ENCODE results near the gene PRKCH.

Gene PRKCH

DNA sequence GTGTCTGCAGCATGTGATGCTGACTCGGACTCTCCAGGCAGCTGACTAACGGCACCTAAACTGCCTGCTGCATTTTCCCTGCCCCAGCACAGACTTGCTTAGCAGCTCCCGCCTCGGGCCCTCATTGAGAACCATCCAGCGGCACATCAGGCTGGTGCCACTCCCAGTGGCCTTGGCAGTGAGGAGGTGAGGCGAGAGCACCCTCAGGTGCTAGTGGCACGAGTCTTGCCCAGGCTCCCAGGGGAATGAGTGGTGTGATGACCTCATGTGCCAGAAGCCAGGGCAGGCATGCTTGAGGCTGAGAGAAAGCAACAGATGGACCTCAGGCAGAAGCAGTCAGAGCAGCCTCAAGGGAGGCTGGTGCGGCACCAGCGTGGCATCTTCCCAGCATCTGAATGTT, 60.2 kb downstream of the PRKCH start:
- no peaks in the 10 kb centered on the region for H3K9me3 ChIP-seq (replicated peaks in 1 of 2; ENCODE audit: control insufficient read depth in 2 of 2, insufficient read depth in 1 of 2, low read depth in 1 of 2, low read length in 2 of 2)
- no peak overlapping the region for H2BK15ac ChIP-seq (ENCODE audit: low read length)
- H3K14ac ChIP-seq (ENCODE audit: low read length) = no peak overlapping the region
- no peaks in the 10 kb centered on the region for H3K79me1 ChIP-seq (ENCODE audit: low read depth, low read length)
- no peak overlapping the region for H3K27ac ChIP-seq (replicated peaks; ENCODE audit: low read length)
- peak overlapping the region in 1 of 2 donors; percentile 37 for H3K4me3 ChIP-seq (ENCODE audit: low read length in 2 of 2)
- no peak overlapping the region for H2BK120ac ChIP-seq (ENCODE audit: low read depth, low read length)
- H2BK12ac ChIP-seq (ENCODE audit: low read length) = peak overlapping the region; percentile 14
- H4K8ac ChIP-seq (ENCODE audit: low read depth, low read length) = peak overlapping the region; percentile 29
- peaks cover 0 to 1% of the 10 kb centered on the region in 2 donors for H3K4me1 ChIP-seq (ENCODE audit: control insufficient read depth in 2 of 2, insufficient read depth in 1 of 2, low read depth in 1 of 2, low read length in 2 of 2)
- no peaks in the 10 kb centered on the region for H3K27me3 ChIP-seq (ENCODE audit: control insufficient read depth in 3 of 3, insufficient read depth in 3 of 3, low read depth in 1 of 3, low read length in 3 of 3)
- H2AK5ac ChIP-seq (ENCODE audit: low read depth, low read length) = peak overlapping the region; percentile 57
- H3K9ac ChIP-seq (ENCODE audit: low read depth, low read length, poor library complexity) = no peak overlapping the region
- no peak overlapping the region for H3K23ac ChIP-seq (ENCODE audit: low read depth, low read length, poor library complexity)
- H2AFZ ChIP-seq (ENCODE audit: low read length) = no peak overlapping the region
- no peak overlapping the region for H4K91ac ChIP-seq (ENCODE audit: low read depth, low read length, poor library complexity)
- H3K4me2 ChIP-seq (ENCODE audit: insufficient read depth, low read length, poor library complexity, severe bottlenecking) = no peak overlapping the region
- peak overlapping the region; percentile 11 for H3K18ac ChIP-seq (ENCODE audit: low read length)
- no peak overlapping the region for H2BK5ac ChIP-seq (ENCODE audit: low read length)
- WGBS, 2 donors (ENCODE audit: extremely low coverage in 2 of 2, insufficient read length in 2 of 2, insufficient replicate concordance in 1 of 2) = no CpG with 5 or more reads among the region's 9 CpGs
- H3K4ac ChIP-seq (ENCODE audit: low read length) = no peak overlapping the region
- no peaks in the 10 kb centered on the region for H3K36me3 ChIP-seq (replicated peaks in 1 of 2; ENCODE audit: control insufficient read depth in 2 of 2, insufficient read depth in 2 of 2, low read length in 2 of 2)
- DNase-seq (ENCODE audit: low spot score) = no peak

DNA sequence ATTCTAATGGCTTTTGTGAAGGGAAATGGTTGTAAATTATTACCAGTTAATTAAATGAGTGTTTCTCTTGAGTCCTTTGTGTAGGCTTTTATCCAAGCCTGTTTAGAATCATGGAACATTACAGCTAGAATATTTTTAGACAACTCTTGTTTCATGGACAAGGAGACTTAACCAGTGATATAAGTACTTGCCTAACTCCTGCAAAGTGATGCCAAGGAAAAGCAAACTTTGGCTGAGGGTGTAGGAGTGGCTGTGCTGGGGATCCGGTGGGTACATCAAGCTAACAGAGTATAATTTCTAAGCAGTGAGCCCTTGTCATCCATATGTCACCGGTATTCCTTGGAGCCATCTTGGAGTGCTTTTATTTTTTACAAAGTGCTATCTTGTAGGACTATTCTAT, 61.5 kb downstream of the PRKCH start:
- Histone ChIP-seq H2BK12ac (ENCODE audit: low read length) (no peak overlapping the region), H2AK5ac (ENCODE audit: low read depth, low read length) (no peak overlapping the region), H3K23ac (ENCODE audit: low read depth, low read length, poor library complexity) (no peak overlapping the region), H3K9me3 (replicated peaks in 1 of 2; ENCODE audit: control insufficient read depth in 2 of 2, insufficient read depth in 1 of 2, low read depth in 1 of 2, low read length in 2 of 2) (no peaks in the 10 kb centered on the region), H4K91ac (ENCODE audit: low read depth, low read length, poor library complexity) (no peak overlapping the region), H2BK15ac (ENCODE audit: low read length) (no peak overlapping the region), H3K14ac (ENCODE audit: low read length) (no peak overlapping the region), H3K27ac (replicated peaks; ENCODE audit: low read length) (no peak overlapping the region), H4K8ac (ENCODE audit: low read depth, low read length) (no peak overlapping the region), H2BK5ac (ENCODE audit: low read length) (no peak overlapping the region), H3K18ac (ENCODE audit: low read length) (no peak overlapping the region), H3K4me2 (ENCODE audit: insufficient read depth, low read length, poor library complexity, severe bottlenecking) (no peak overlapping the region), H3K27me3 (ENCODE audit: control insufficient read depth in 3 of 3, insufficient read depth in 3 of 3, low read depth in 1 of 3, low read length in 3 of 3) (peaks cover 0 to 4% (median 0%) of the 10 kb centered on the region in 3 experiments), H3K36me3 (replicated peaks in 1 of 2; ENCODE audit: control insufficient read depth in 2 of 2, insufficient read depth in 2 of 2, low read length in 2 of 2) (no peaks in the 10 kb centered on the region), H2BK120ac (ENCODE audit: low read depth, low read length) (no peak overlapping the region), H2AFZ (ENCODE audit: low read length) (no peak overlapping the region), H3K79me1 (ENCODE audit: low read depth, low read length) (no peaks in the 10 kb centered on the region), H3K4ac (ENCODE audit: low read length) (no peak overlapping the region), H3K4me3 (ENCODE audit: low read length in 2 of 2) (no peak overlapping the region), H3K9ac (ENCODE audit: low read depth, low read length, poor library complexity) (no peak overlapping the region), H3K4me1 (ENCODE audit: control insufficient read depth in 2 of 2, insufficient read depth in 1 of 2, low read depth in 1 of 2, low read length in 2 of 2) (peaks cover 0 to 5% of the 10 kb centered on the region in 2 donors)
- no peak for DNase-seq (ENCODE audit: low spot score)
- no CpG with 5 or more reads among the region's 2 CpGs for WGBS, 2 donors (ENCODE audit: extremely low coverage in 2 of 2, insufficient read length in 2 of 2, insufficient replicate concordance in 1 of 2)

DNA sequence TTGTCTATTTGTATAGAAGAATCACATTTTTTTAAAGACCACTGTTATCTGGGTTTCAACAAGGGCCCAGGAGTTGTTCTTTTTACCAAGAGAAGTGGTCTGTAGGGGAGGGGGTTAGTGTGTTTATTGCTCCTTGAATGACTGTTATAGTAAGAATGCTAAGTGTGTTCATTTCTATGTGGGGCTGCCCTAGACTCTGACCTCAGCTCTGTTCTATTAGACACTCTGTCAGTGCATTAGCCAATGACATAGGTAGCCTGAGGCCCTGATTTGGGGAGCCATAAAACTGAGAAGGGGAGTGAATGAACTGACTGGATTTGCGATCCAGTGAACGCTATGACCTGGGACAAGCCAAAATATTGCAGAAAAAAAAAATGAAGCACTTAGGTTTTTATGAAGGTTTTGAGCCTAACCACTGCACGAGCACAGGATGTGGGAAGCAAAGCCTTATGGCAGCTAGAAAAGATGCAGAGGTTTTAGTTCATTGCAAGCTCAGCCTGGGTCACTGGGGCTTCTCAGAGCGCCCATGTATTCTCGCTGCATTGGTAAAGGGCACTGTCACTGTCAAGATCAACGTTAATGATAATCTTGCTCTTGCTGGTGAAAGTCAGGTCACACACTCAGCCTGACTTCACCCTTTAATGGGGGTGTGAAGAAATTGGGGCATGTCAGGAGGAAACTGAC, 63.8 kb downstream of the PRKCH start:
- Histone ChIP-seq H2BK15ac (ENCODE audit: low read length) (no peak overlapping the region), H4K8ac (ENCODE audit: low read depth, low read length) (no peak overlapping the region), H3K4me1 (ENCODE audit: control insufficient read depth in 2 of 2, insufficient read depth in 1 of 2, low read depth in 1 of 2, low read length in 2 of 2) (peaks cover 0 to 5% of the 10 kb centered on the region in 2 donors), H2BK120ac (ENCODE audit: low read depth, low read length) (no peak overlapping the region), H3K4me3 (ENCODE audit: low read length in 2 of 2) (no peak overlapping the region), H3K14ac (ENCODE audit: low read length) (no peak overlapping the region), H3K4ac (ENCODE audit: low read length) (no peak overlapping the region), H3K4me2 (ENCODE audit: insufficient read depth, low read length, poor library complexity, severe bottlenecking) (no peak overlapping the region), H2BK5ac (ENCODE audit: low read length) (no peak overlapping the region), H3K18ac (ENCODE audit: low read length) (no peak overlapping the region), H3K9ac (ENCODE audit: low read depth, low read length, poor library complexity) (no peak overlapping the region), H3K27me3 (ENCODE audit: control insufficient read depth in 3 of 3, insufficient read depth in 3 of 3, low read depth in 1 of 3, low read length in 3 of 3) (peaks cover 0 to 4% (median 0%) of the 10 kb centered on the region in 3 experiments), H3K27ac (replicated peaks; ENCODE audit: low read length) (no peak overlapping the region), H3K79me1 (ENCODE audit: low read depth, low read length) (no peaks in the 10 kb centered on the region), H2AFZ (ENCODE audit: low read length) (no peak overlapping the region), H4K91ac (ENCODE audit: low read depth, low read length, poor library complexity) (no peak overlapping the region), H2BK12ac (ENCODE audit: low read length) (no peak overlapping the region), H3K36me3 (replicated peaks in 1 of 2; ENCODE audit: control insufficient read depth in 2 of 2, insufficient read depth in 2 of 2, low read length in 2 of 2) (no peaks in the 10 kb centered on the region), H3K9me3 (replicated peaks in 1 of 2; ENCODE audit: control insufficient read depth in 2 of 2, insufficient read depth in 1 of 2, low read depth in 1 of 2, low read length in 2 of 2) (no peaks in the 10 kb centered on the region), H2AK5ac (ENCODE audit: low read depth, low read length) (no peak overlapping the region), H3K23ac (ENCODE audit: low read depth, low read length, poor library complexity) (no peak overlapping the region)
- WGBS, 2 donors (ENCODE audit: extremely low coverage in 2 of 2, insufficient read length in 2 of 2, insufficient replicate concordance in 1 of 2) = no CpG with 5 or more reads among the region's 6 CpGs
- DNase-seq (ENCODE audit: low spot score) = no peak

DNA sequence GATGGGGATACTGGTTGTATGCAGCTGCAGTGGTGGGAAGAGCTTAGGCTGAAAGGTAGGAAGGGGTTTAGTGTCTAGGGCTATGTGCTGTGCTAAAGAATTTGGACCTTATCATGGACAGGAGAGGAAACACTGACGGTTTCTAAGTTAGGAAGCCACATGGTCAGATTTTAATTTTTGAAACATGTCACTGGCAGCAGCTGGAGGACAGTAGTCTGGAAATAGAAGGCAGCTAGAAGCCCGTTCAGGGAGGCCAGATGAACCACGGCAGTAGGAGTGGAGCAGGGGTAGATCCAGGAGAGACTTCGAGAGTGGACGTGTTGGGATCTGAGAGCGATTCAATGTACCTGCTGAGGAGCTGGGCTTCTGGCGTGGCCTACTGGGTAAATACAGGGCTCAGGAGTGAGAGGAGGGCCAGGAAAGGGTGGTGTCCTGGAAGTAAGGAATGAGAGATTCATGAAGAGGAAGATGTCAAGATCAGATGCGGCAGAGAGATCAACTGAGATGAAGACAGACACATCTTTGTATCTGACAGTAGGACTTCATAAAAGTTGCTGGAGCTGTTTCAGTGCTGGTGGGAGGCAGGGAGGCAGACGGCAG, 64.9 kb downstream of the PRKCH start:
- Histone ChIP-seq H4K91ac (ENCODE audit: low read depth, low read length, poor library complexity) (no peak overlapping the region), H3K14ac (ENCODE audit: low read length) (no peak overlapping the region), H4K8ac (ENCODE audit: low read depth, low read length) (no peak overlapping the region), H3K9me3 (replicated peaks in 1 of 2; ENCODE audit: control insufficient read depth in 2 of 2, insufficient read depth in 1 of 2, low read depth in 1 of 2, low read length in 2 of 2) (no peaks in the 10 kb centered on the region), H3K27me3 (ENCODE audit: control insufficient read depth in 3 of 3, insufficient read depth in 3 of 3, low read depth in 1 of 3, low read length in 3 of 3) (peaks cover 0 to 4% (median 0%) of the 10 kb centered on the region in 3 experiments), H2BK12ac (ENCODE audit: low read length) (no peak overlapping the region), H3K4ac (ENCODE audit: low read length) (no peak overlapping the region), H3K4me2 (ENCODE audit: insufficient read depth, low read length, poor library complexity, severe bottlenecking) (no peak overlapping the region), H3K79me1 (ENCODE audit: low read depth, low read length) (no peaks in the 10 kb centered on the region), H3K23ac (ENCODE audit: low read depth, low read length, poor library complexity) (no peak overlapping the region), H3K4me1 (ENCODE audit: control insufficient read depth in 2 of 2, insufficient read depth in 1 of 2, low read depth in 1 of 2, low read length in 2 of 2) (peaks cover 0 to 5% of the 10 kb centered on the region in 2 donors), H3K27ac (replicated peaks; ENCODE audit: low read length) (no peak overlapping the region), H3K9ac (ENCODE audit: low read depth, low read length, poor library complexity) (no peak overlapping the region), H3K18ac (ENCODE audit: low read length) (peak overlapping the region; percentile 41), H3K4me3 (ENCODE audit: low read length in 2 of 2) (no peak overlapping the region), H2BK5ac (ENCODE audit: low read length) (no peak overlapping the region), H2AFZ (ENCODE audit: low read length) (no peak overlapping the region), H2BK120ac (ENCODE audit: low read depth, low read length) (no peak overlapping the region), H2AK5ac (ENCODE audit: low read depth, low read length) (no peak overlapping the region), H2BK15ac (ENCODE audit: low read length) (no peak overlapping the region), H3K36me3 (replicated peaks in 1 of 2; ENCODE audit: control insufficient read depth in 2 of 2, insufficient read depth in 2 of 2, low read length in 2 of 2) (no peaks in the 10 kb centered on the region)
- no CpG with 5 or more reads among the region's 9 CpGs for whole genome bisulfite sequencing, 2 donors (ENCODE audit: extremely low coverage in 2 of 2, insufficient read length in 2 of 2, insufficient replicate concordance in 1 of 2)
- no peak for DNase-seq (ENCODE audit: low spot score)

Measured in neuronal stem cell (in vitro differentiated cells).